Measurements from ENCODE around the gene KRTAP26-1.

KRTAP26-1 gene
- total RNA-seq: 0 reads per million in 4 experiments

- DNase-seq: no peak
Observed at GRCh38 chr21:30320215-30320614, at the start of gene KRTAP26-1. KRTAP26-1 (minus strand) TSS chr21:30320315; CDS start chr21:30320035, 280 bp downstream.

GRCh38 chr21:30355906-30356305 is 35.8 kb upstream of the KRTAP26-1 start:
- DNase-seq: no peak

GRCh38 chr21:30354308-30355005 is 34.3 kb upstream of the KRTAP26-1 start:
- no peak for DNase-seq

- DNase-seq: no peak
Observed at GRCh38 chr21:30351534-30351933, 31.4 kb upstream of the KRTAP26-1 start.

- DNase-seq: no peak
Observed at GRCh38 chr21:30349572-30349971, 29.5 kb upstream of the KRTAP26-1 start.

GRCh38 chr21:30348506-30348905 is 28.4 kb upstream of the KRTAP26-1 start, which contains the start of gene KRTAP23-1:
KRTAP23-1 (minus strand) TSS chr21:30348606; CDS start chr21:30348606, 0 bp downstream.
- no peak for DNase-seq

GRCh38 chr21:30345014-30345413 is 24.9 kb upstream of the KRTAP26-1 start:
- no peak for DNase-seq

- DNase-seq: peak; percentile 1
Observed at GRCh38 chr21:30340714-30341573, 20.8 kb upstream of the KRTAP26-1 start.

- no peak for DNase-seq
Observed at GRCh38 chr21:30338717-30339116, 18.6 kb upstream of the KRTAP26-1 start.

- DNase-seq: no peak
Observed at GRCh38 chr21:30337772-30338171, 17.7 kb upstream of the KRTAP26-1 start.

GRCh38 chr21:30337276-30337744 is 17.2 kb upstream of the KRTAP26-1 start, which contains the start of gene KRTAP27-1:
KRTAP27-1 (minus strand) TSS chr21:30337694; CDS start chr21:30337668, 26 bp downstream.
- DNase-seq: no peak

GRCh38 chr21:30336596-30336995 is 16.5 kb upstream of the KRTAP26-1 start:
- DNase-seq: no peak

- DNase-seq: no peak
Observed at GRCh38 chr21:30333736-30334135, 13.6 kb upstream of the KRTAP26-1 start.

- DNase-seq: no peak
Observed at GRCh38 chr21:30332681-30333080, 12.6 kb upstream of the KRTAP26-1 start.

- DNase-seq: no peak
Observed at GRCh38 chr21:30329203-30329875, 9.2 kb upstream of the KRTAP26-1 start.

- DNase-seq: no peak
Observed at GRCh38 chr21:30326390-30326789, 6.3 kb upstream of the KRTAP26-1 start.

GRCh38 chr21:30315701-30316100 is 4.4 kb downstream of the KRTAP26-1 start:
- no peak for DNase-seq

GRCh38 chr21:30306884-30307283 is 13.2 kb downstream of the KRTAP26-1 start:
- no peak for DNase-seq

GRCh38 chr21:30305136-30305535 is 15.0 kb downstream of the KRTAP26-1 start:
- no peak for DNase-seq

GRCh38 chr21:30289215-30289614 is 30.9 kb downstream of the KRTAP26-1 start, which contains the start of gene KRTAP25-1:
KRTAP25-1 (minus strand) TSS chr21:30289514; CDS start chr21:30289490, 24 bp downstream.
- DNase-seq: no peak

- DNase-seq: no peak
Observed at GRCh38 chr21:30282850-30283249, 37.3 kb downstream of the KRTAP26-1 start, which contains the start of gene KRTAP24-1. KRTAP24-1 (minus strand) TSS chr21:30282950; CDS start chr21:30282932, 18 bp downstream.

GRCh38 chr21:30271611-30272010 is 48.5 kb downstream of the KRTAP26-1 start:
- no peak for DNase-seq

GRCh38 chr21:30271156-30271555 is 49.0 kb downstream of the KRTAP26-1 start:
- DNase-seq: no peak
